K562 (cell line): ENCODE data around the gene HOXC4. TPM values are rescaled to one million over a fixed set of nuclear protein-coding genes. Genes with fewer than 3 reads are reported as not detected.

ENCODE experiments used
- JUNB ChIP-seq: fragments of 450-650 bp; formaldehyde crosslinking; conservative IDR thresholded peaks from 2 replicates; pipeline ENCODE4 v1.4.0; 2020; ENCODE audit warnings: mild to moderate bottlenecking
- SETDB1 ChIP-seq: IDR thresholded peaks from one replicate; pipeline ENCODE4 v1.6.1; 2012; ENCODE audit warnings: low read length, control low read depth, inconsistent platforms
- ZC3H8 ChIP-seq: fragments of 450-650 bp; IDR thresholded peaks from 2 replicates; pipeline ENCODE4 v1.6.1; 2017
- ZFP1 ChIP-seq: fragments of 450-650 bp; formaldehyde crosslinking; IDR thresholded peaks from 2 replicates; pipeline ENCODE4 v1.4.0; 2020; ENCODE audit warnings: mild to moderate bottlenecking, mixed read lengths
- ZKSCAN3 ChIP-seq: fragments of 250-450 bp; sonication (Bioruptor Pico); IDR thresholded peaks from 2 replicates; pipeline ENCODE4 v1.4.0; 2020
- ZNF232 ChIP-seq: sonication (generic); formaldehyde crosslinking; IDR thresholded peaks from 2 replicates; pipeline ENCODE4 v1.8.0; 2022; ENCODE audit warnings: mild to moderate bottlenecking, missing genetic modification reagents
- ZNF324 ChIP-seq: fragments of 250-450 bp; sonication (Bioruptor Pico); IDR thresholded peaks from 2 replicates; pipeline ENCODE4 v1.4.0; 2020; ENCODE audit warnings: mild to moderate bottlenecking
- polyA plus RNA-seq, 8 experiments: library from polyadenylated mRNA; depleted of rRNA in 4 of 8; stranded (reverse) in 5 of 8; unstranded in 3 of 8; fragments of >200 nt; fragmentation: Nextera tagmentation in 2 of 8; fragmentation: Illumina TruSeq in 1 of 8; extraction: Ambion mirVana in 2 of 8; extraction: Trizol in 1 of 8; gene quantifications; 2 replicates each; pipeline versions ENCODE4 v1.2.1 to v1.2.3, GENCODE V29; 2011 to 2014; ENCODE audit warnings: inconsistent platforms in 1 of 8, missing spikeins in 1 of 8
- total RNA-seq, 7 experiments: library from RNA; depleted of rRNA in 6 of 7; stranded (reverse); fragments of >200 nt in 6 of 7; fragmentation: Illumina TruSeq in 2 of 7; extraction: Trizol in 2 of 7; gene quantifications; 2 replicates each; pipeline versions ENCODE4 v1.2.1 to v1.2.3, GENCODE V29; 2011 to 2021; ENCODE audit warnings: low replicate concordance in 1 of 7
- TF ChIP-seq, protein P1 (sequence below): fragments of 450-650 bp; formaldehyde crosslinking; IDR thresholded peaks from 2 replicates; pipeline ENCODE4 v1.4.0; 2022; ENCODE audit warnings: missing genetic modification characterization
- TF ChIP-seq, protein P2 (sequence below), 2 experiments: fragments of 200-800 bp in 1 of 2; sonication (Bioruptor generic) in 1 of 2; sonication (generic) in 1 of 2; formaldehyde crosslinking in 1 of 2; IDR thresholded peaks in 1 of 2; conservative IDR thresholded peaks in 1 of 2; 2 replicates each; pipeline versions ENCODE4 v1.5.0 to v1.6.1; 2016 to 2020; ENCODE audit warnings: missing compliant biosample characterization in 1 of 2, missing genetic modification characterization in 1 of 2, missing genetic modification reagents in 1 of 2
- TF ChIP-seq, protein P3 (sequence below): sonication (generic); formaldehyde crosslinking; IDR thresholded peaks from 2 replicates; pipeline ENCODE4 v1.8.0; 2022; ENCODE audit warnings: mild to moderate bottlenecking, missing genetic modification reagents
- TF ChIP-seq, protein P4 (sequence below): fragments of 450-650 bp; IDR thresholded peaks from 2 replicates; pipeline ENCODE4 v1.6.1; 2016; ENCODE audit warnings: mild to moderate bottlenecking

Gene HOXC4
- total and polyA plus RNA-seq, 9 of the 15 experiments (the other 6 are each of a cell fraction or from before 2014, with no cell fraction given) = 0.06 to 1.5 (median 0.44) TPM; not detected in 1

DNA sequence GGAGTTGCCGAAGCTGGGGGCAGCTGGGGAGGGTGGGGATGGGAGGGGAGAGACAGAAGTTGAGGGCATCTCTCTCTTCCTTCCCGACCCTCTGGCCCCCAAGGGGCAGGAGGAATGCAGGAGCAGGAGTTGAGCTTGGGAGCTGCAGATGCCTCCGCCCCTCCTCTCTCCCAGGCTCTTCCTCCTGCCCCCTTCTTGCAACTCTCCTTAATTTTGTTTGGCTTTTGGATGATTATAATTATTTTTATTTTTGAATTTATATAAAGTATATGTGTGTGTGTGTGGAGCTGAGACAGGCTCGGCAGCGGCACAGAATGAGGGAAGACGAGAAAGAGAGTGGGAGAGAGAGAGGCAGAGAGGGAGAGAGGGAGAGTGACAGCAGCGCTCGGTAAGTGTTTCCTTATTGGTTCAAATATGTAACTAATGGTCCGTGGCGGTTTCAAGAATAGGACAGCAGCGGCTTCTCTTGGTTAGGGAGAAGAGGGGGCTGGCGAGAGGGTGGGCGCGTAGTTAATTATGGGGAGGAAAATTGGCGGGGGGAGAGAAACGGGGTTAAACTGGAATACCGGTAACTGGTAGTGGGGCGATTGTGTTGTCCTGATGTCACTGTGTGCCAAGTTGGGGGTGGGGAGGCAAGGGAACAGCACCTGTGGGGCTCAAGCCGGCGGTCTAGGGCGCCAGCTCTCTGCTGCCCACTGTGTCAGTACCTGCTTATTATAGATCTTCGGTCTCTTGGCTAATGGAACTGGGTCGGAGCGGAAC, 36.4 kb upstream of the HOXC4 start (continued):
- TF ChIP-seq ZNF232 (CRISPR knock-in tag) = no peak
- TF ChIP-seq ZC3H8 = no peak
- no peak for TF ChIP-seq ZKSCAN3 (CRISPR knock-in tag)
- TF ChIP-seq, protein P1, sequence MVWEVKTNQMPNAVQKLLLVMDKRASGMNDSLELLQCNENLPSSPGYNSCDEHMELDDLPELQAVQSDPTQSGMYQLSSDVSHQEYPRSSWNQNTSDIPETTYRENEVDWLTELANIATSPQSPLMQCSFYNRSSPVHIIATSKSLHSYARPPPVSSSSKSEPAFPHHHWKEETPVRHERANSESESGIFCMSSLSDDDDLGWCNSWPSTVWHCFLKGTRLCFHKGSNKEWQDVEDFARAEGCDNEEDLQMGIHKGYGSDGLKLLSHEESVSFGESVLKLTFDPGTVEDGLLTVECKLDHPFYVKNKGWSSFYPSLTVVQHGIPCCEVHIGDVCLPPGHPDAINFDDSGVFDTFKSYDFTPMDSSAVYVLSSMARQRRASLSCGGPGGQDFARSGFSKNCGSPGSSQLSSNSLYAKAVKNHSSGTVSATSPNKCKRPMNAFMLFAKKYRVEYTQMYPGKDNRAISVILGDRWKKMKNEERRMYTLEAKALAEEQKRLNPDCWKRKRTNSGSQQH (CRISPR knock-in tag) = no peak
- TF ChIP-seq ZFP1 (CRISPR knock-in tag) = no peak
- TF ChIP-seq SETDB1 = no peak
- no peak for TF ChIP-seq JUNB (CRISPR knock-in tag)
- no peak for TF ChIP-seq ZNF324 (CRISPR knock-in tag)
- TF ChIP-seq, protein P2, sequence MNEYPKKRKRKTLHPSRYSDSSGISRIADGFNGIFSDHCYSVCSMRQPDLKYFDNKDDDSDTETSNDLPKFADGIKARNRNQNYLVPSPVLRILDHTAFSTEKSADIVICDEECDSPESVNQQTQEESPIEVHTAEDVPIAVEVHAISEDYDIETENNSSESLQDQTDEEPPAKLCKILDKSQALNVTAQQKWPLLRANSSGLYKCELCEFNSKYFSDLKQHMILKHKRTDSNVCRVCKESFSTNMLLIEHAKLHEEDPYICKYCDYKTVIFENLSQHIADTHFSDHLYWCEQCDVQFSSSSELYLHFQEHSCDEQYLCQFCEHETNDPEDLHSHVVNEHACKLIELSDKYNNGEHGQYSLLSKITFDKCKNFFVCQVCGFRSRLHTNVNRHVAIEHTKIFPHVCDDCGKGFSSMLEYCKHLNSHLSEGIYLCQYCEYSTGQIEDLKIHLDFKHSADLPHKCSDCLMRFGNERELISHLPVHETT (CRISPR knock-in tag; conservative IDR thresholded peaks at IDR 0.05 in 1 of 2, IDR thresholded peaks at IDR 0.05 in 1 of 2) = 0 out of 4 replicates have a peak, but pooled peaks of 1 of the 2 experiments have one; percentile 19
- TF ChIP-seq, protein P3, sequence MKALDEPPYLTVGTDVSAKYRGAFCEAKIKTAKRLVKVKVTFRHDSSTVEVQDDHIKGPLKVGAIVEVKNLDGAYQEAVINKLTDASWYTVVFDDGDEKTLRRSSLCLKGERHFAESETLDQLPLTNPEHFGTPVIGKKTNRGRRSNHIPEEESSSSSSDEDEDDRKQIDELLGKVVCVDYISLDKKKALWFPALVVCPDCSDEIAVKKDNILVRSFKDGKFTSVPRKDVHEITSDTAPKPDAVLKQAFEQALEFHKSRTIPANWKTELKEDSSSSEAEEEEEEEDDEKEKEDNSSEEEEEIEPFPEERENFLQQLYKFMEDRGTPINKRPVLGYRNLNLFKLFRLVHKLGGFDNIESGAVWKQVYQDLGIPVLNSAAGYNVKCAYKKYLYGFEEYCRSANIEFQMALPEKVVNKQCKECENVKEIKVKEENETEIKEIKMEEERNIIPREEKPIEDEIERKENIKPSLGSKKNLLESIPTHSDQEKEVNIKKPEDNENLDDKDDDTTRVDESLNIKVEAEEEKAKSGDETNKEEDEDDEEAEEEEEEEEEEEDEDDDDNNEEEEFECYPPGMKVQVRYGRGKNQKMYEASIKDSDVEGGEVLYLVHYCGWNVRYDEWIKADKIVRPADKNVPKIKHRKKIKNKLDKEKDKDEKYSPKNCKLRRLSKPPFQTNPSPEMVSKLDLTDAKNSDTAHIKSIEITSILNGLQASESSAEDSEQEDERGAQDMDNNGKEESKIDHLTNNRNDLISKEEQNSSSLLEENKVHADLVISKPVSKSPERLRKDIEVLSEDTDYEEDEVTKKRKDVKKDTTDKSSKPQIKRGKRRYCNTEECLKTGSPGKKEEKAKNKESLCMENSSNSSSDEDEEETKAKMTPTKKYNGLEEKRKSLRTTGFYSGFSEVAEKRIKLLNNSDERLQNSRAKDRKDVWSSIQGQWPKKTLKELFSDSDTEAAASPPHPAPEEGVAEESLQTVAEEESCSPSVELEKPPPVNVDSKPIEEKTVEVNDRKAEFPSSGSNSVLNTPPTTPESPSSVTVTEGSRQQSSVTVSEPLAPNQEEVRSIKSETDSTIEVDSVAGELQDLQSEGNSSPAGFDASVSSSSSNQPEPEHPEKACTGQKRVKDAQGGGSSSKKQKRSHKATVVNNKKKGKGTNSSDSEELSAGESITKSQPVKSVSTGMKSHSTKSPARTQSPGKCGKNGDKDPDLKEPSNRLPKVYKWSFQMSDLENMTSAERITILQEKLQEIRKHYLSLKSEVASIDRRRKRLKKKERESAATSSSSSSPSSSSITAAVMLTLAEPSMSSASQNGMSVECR = no peak
- TF ChIP-seq, protein P4, sequence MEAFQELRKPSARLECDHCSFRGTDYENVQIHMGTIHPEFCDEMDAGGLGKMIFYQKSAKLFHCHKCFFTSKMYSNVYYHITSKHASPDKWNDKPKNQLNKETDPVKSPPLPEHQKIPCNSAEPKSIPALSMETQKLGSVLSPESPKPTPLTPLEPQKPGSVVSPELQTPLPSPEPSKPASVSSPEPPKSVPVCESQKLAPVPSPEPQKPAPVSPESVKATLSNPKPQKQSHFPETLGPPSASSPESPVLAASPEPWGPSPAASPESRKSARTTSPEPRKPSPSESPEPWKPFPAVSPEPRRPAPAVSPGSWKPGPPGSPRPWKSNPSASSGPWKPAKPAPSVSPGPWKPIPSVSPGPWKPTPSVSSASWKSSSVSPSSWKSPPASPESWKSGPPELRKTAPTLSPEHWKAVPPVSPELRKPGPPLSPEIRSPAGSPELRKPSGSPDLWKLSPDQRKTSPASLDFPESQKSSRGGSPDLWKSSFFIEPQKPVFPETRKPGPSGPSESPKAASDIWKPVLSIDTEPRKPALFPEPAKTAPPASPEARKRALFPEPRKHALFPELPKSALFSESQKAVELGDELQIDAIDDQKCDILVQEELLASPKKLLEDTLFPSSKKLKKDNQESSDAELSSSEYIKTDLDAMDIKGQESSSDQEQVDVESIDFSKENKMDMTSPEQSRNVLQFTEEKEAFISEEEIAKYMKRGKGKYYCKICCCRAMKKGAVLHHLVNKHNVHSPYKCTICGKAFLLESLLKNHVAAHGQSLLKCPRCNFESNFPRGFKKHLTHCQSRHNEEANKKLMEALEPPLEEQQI = no peak
